Nephron (organoid): ENCODE results near the gene SELP.

Experiments used
- H3K27ac Mint-ChIP-seq, 3 experiments: 2 replicates each; pipeline ENCODE4 v1.8.0; 2020; ENCODE audit warnings: mixed read lengths in 3 of 3, mild to moderate bottlenecking in 2 of 3, moderate library complexity in 1 of 3
- H3K27me3 Mint-ChIP-seq: 2 replicates; pipeline ENCODE4 v1.8.0; 2021; ENCODE audit warnings: low read depth, mild to moderate bottlenecking, moderate library complexity, mixed read lengths
- H3K36me3 Mint-ChIP-seq: 2 replicates; pipeline ENCODE4 v1.8.0; 2020; ENCODE audit warnings: low read depth, mixed read lengths
- H3K4me1 Mint-ChIP-seq: 2 replicates; pipeline ENCODE4 v1.8.0; 2020; ENCODE audit warnings: mixed read lengths
- H3K4me3 Mint-ChIP-seq, 3 experiments: 2 replicates each; pipeline ENCODE4 v1.8.0; 2020; ENCODE audit warnings: mild to moderate bottlenecking in 3 of 3, mixed read lengths in 3 of 3, moderate library complexity in 2 of 3
- H3K9me3 Mint-ChIP-seq: 2 replicates; pipeline ENCODE4 v1.8.0; 2020; ENCODE audit warnings: mixed read lengths
- CTCF ChIP-seq, 3 experiments: fragments of 200-600 bp; sonication (generic); IDR thresholded peaks; one replicate each; pipeline ENCODE4 v1.5.0; 2021; ENCODE audit warnings: antibody characterized with exemption in 3 of 3; ENCODE audit not compliant: unreplicated experiment in 3 of 3

Gene SELP

GRCh38 chr1:169653873-169654272 lies 23.9 kb upstream of the SELP start:
- H3K27me3 Mint-ChIP-seq, result peaks cover 11% of the 10 kb centered on the region
- no peaks in the 10 kb centered on the region for H3K4me1 Mint-ChIP-seq
- no peaks in the 10 kb centered on the region for H3K36me3 Mint-ChIP-seq
- H3K4me3 Mint-ChIP-seq, result no peak overlapping the region
- no peak overlapping the region for H3K27ac Mint-ChIP-seq
- H3K9me3 Mint-ChIP-seq, result no peaks in the 10 kb centered on the region
- no peak for TF ChIP-seq CTCF (IDR thresholded peaks at IDR 0.05; ENCODE audit: unreplicated experiment in 3 of 3)

- Mint-ChIP-seq H3K27me3 (peaks cover 6% of the 10 kb centered on the region), H3K27ac (no peak overlapping the region), H3K9me3 (no peaks in the 10 kb centered on the region), H3K4me3 (no peak overlapping the region), H3K4me1 (no peaks in the 10 kb centered on the region), H3K36me3 (no peaks in the 10 kb centered on the region)
- no peak for TF ChIP-seq CTCF (IDR thresholded peaks at IDR 0.05; ENCODE audit: unreplicated experiment in 3 of 3)
These were observed 21.1 kb upstream of the SELP start for GRCh38 chr1:169651035-169651434.

GRCh38 chr1:169650551-169650950 lies 20.6 kb upstream of the SELP start:
- Mint-ChIP-seq H3K4me3 (no peak overlapping the region), H3K4me1 (no peaks in the 10 kb centered on the region)

GRCh38 chr1:169648709-169649108 lies 18.8 kb upstream of the SELP start:
- no peak for TF ChIP-seq CTCF (IDR thresholded peaks at IDR 0.05; ENCODE audit: unreplicated experiment in 3 of 3)
- H3K4me1 Mint-ChIP-seq, result no peaks in the 10 kb centered on the region
- no peaks in the 10 kb centered on the region for H3K9me3 Mint-ChIP-seq
- no peak overlapping the region for H3K4me3 Mint-ChIP-seq
- H3K36me3 Mint-ChIP-seq, result no peaks in the 10 kb centered on the region
- no peak overlapping the region for H3K27ac Mint-ChIP-seq
- peaks cover 6% of the 10 kb centered on the region for H3K27me3 Mint-ChIP-seq

More at GRCh38 chr1:169650551-169650950, 20.6 kb upstream of the SELP start:
- peaks cover 6% of the 10 kb centered on the region for H3K27me3 Mint-ChIP-seq
- no peaks in the 10 kb centered on the region for H3K9me3 Mint-ChIP-seq
- H3K36me3 Mint-ChIP-seq, result no peaks in the 10 kb centered on the region
- H3K27ac Mint-ChIP-seq, result no peak overlapping the region
- no peak for TF ChIP-seq CTCF (IDR thresholded peaks at IDR 0.05; ENCODE audit: unreplicated experiment in 3 of 3)

- no peaks in the 10 kb centered on the region for H3K4me1 Mint-ChIP-seq
- no peak for TF ChIP-seq CTCF (IDR thresholded peaks at IDR 0.05; ENCODE audit: unreplicated experiment in 3 of 3)
- H3K4me3 Mint-ChIP-seq, result no peak overlapping the region
- H3K27me3 Mint-ChIP-seq, result peaks cover 6% of the 10 kb centered on the region
- no peak overlapping the region for H3K27ac Mint-ChIP-seq
- no peaks in the 10 kb centered on the region for H3K36me3 Mint-ChIP-seq
- H3K9me3 Mint-ChIP-seq, result no peaks in the 10 kb centered on the region
These were observed 18.3 kb upstream of the SELP start for GRCh38 chr1:169648187-169648586.

- H3K9me3 Mint-ChIP-seq, result no peaks in the 10 kb centered on the region
- no peaks in the 10 kb centered on the region for H3K36me3 Mint-ChIP-seq
- TF ChIP-seq CTCF (IDR thresholded peaks at IDR 0.05; ENCODE audit: unreplicated experiment in 3 of 3), result no peak
- no peak overlapping the region for H3K4me3 Mint-ChIP-seq
- no peak overlapping the region for H3K27ac Mint-ChIP-seq
- H3K27me3 Mint-ChIP-seq, result peaks cover 6% of the 10 kb centered on the region
- no peaks in the 10 kb centered on the region for H3K4me1 Mint-ChIP-seq
These were observed 17.6 kb upstream of the SELP start for GRCh38 chr1:169647512-169647911.
